GM15510 (cell line): Measurements from ENCODE around the gene FOXN3.

Experiments
- POLR2A ChIP-seq: IDR thresholded peaks from 3 replicates; pipeline ENCODE4 v1.6.1; 2011; ENCODE audit warnings: borderline replicate concordance; ENCODE audit not compliant: insufficient read length; ENCODE audit errors: extremely low read depth

Gene FOXN3

GRCh38 chr14:89188492-89188891 is 228.5 kb downstream of the FOXN3 start:
- no peak for TF ChIP-seq POLR2A

- no peak for TF ChIP-seq POLR2A
Observed at GRCh38 chr14:89187501-89187900, 229.5 kb downstream of the FOXN3 start.

GRCh38 chr14:89186856-89187376 is 230.1 kb downstream of the FOXN3 start:
- no peak for TF ChIP-seq POLR2A

- TF ChIP-seq POLR2A, result no peak
Observed at GRCh38 chr14:89185919-89186855, 230.8 kb downstream of the FOXN3 start.

GRCh38 chr14:89184952-89185351 is 232.1 kb downstream of the FOXN3 start:
- TF ChIP-seq POLR2A, result no peak

GRCh38 chr14:89182326-89182725 is 234.7 kb downstream of the FOXN3 start:
- TF ChIP-seq POLR2A, result no peak

- no peak for TF ChIP-seq POLR2A
Observed at GRCh38 chr14:89180546-89180945, 236.5 kb downstream of the FOXN3 start.

GRCh38 chr14:89179891-89180404 is 237.1 kb downstream of the FOXN3 start:
- no peak for TF ChIP-seq POLR2A

GRCh38 chr14:89178800-89179535 is 238.1 kb downstream of the FOXN3 start:
- TF ChIP-seq POLR2A, result no peak

- no peak for TF ChIP-seq POLR2A
Observed at GRCh38 chr14:89178376-89178775, 238.7 kb downstream of the FOXN3 start.

GRCh38 chr14:89175881-89176799 is 240.9 kb downstream of the FOXN3 start:
- no peak for TF ChIP-seq POLR2A

- no peak for TF ChIP-seq POLR2A
Observed at GRCh38 chr14:89171628-89172027, 245.4 kb downstream of the FOXN3 start.

- TF ChIP-seq POLR2A, result no peak
Observed at GRCh38 chr14:89171168-89171567, 245.9 kb downstream of the FOXN3 start.

GRCh38 chr14:89167705-89168104 is 249.3 kb downstream of the FOXN3 start:
- TF ChIP-seq POLR2A, result no peak
